Breast epithelium (tissue), 3 donors: Measurements from ENCODE around the gene NAT9.

Experiments used
- POLR2A ChIP-seq: fragments of 450-650 bp; IDR thresholded peaks from one replicate; pipeline ENCODE4 v1.6.1; 2016; ENCODE audit warnings: antibody characterized with exemption, mild to moderate bottlenecking, moderate library complexity
- POLR2AphosphoS5 ChIP-seq, 3 donors: sonication (generic); formaldehyde crosslinking; IDR thresholded peaks; one replicate each; pipeline ENCODE4 v1.6.1; 2017; ENCODE audit warnings: antibody characterized with exemption in 3 of 3
- TF ChIP-seq, protein P1 (sequence below), 3 donors: fragments of 450-650 bp; IDR thresholded peaks; one replicate each; pipeline ENCODE4 v1.5.1; 2016 to 2017; ENCODE audit warnings: antibody characterized with exemption in 3 of 3, mild to moderate bottlenecking in 3 of 3, moderate library complexity in 3 of 3

DNA sequence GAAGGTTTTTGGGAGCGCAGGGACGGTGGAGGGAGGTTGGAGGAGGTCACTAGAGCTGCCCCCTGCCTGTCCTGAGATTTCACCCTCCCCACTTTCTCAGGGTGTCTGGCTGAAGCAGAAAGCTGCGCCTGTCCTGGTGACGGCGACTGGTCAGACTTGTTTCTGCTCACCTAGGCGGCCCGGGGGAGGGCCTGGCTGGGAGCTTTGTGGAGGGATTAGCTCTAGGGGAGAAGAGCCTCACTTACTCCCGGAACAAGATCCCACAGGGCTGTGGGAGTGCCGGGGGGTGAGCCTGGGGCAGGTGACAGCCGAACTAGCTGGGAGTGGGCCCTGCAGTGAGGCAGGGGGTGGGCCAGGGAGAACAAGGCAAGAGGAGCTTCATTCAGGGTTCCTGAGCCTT lies 16.2 kb downstream of the NAT9 start:
- TF ChIP-seq, protein P1, sequence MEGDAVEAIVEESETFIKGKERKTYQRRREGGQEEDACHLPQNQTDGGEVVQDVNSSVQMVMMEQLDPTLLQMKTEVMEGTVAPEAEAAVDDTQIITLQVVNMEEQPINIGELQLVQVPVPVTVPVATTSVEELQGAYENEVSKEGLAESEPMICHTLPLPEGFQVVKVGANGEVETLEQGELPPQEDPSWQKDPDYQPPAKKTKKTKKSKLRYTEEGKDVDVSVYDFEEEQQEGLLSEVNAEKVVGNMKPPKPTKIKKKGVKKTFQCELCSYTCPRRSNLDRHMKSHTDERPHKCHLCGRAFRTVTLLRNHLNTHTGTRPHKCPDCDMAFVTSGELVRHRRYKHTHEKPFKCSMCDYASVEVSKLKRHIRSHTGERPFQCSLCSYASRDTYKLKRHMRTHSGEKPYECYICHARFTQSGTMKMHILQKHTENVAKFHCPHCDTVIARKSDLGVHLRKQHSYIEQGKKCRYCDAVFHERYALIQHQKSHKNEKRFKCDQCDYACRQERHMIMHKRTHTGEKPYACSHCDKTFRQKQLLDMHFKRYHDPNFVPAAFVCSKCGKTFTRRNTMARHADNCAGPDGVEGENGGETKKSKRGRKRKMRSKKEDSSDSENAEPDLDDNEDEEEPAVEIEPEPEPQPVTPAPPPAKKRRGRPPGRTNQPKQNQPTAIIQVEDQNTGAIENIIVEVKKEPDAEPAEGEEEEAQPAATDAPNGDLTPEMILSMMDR (IDR thresholded peaks at IDR 0.05): no peak
- TF ChIP-seq POLR2A (no peak), POLR2AphosphoS5 (IDR thresholded peaks at IDR 0.05) (no peak)
